SW480 (cell line): ENCODE data around the gene ATP8B4.

Source experiments
- DNase-seq: peaks from one replicate; pipeline ENCODE4 v3.0.0-alpha.2; 2016; ENCODE audit warnings: low spot score

ATP8B4 gene

DNA sequence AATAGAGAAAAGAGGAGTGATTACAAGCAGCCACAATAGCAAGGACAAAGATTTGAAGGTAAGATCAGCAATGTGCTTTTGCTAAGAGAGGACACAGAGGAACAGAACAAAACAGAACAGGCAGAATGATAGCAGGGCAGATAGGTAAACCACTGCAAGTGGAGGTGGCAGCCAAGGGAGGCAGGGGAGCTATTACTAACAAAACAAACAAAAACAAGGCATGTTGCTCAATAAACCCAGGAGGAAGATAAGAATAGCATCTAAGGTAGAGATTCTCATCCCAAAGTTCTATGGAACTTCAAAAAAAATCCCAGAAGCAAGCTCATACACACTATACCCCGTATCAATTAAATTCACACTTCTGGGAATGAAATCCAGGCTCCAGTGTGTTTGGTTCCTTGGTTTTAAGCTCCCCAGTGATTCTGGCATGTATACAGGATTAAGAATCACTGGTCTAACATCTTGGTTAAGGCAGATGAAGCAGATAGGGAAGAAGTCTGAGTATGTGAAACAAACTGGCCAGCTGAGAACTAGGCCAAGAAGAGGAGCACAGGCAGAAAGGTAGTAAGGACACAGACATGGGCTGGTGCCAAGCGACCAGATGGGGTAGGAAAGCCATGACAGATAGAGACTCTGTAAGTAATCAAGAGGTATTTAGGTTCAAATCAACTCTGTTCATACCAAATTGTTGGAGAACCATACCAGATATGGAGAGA is 309.0 kb downstream of the ATP8B4 start:
- no peak for DNase-seq

DNA sequence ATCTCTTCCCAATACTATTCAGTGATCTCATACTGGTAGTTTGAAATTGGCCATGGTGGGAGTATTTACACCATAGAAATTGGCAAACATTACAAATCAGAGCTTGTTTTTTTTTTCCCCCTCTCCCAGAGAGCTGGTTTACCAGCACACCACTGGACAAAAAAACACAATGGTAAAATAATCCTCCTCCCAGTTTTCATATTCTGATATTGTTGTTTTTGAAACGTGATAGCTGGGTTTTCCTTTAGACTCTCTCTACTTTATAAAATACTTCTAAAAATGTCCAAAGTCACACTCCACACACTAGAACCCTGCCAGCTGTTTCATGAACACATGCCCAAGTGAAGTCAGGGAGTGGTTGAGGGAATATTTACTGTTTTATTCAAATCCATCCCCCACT is 310.7 kb downstream of the ATP8B4 start:
- no peak for DNase-seq
